Neuronal stem cell (in vitro differentiated cells): ENCODE data around the gene DNAJB13.
"Not testable (repeated sequence)": the region's sequence is repeated elsewhere in the genome, so short reads cannot be mapped to it uniquely, and the experiment has no call there.

Source experiments
- DNase-seq: peaks from one replicate; pipeline ENCODE4 v3.0.0-alpha.2; 2013; ENCODE audit warnings: low spot score
- H2AFZ ChIP-seq: one replicate; pipeline ENCODE4 v1.6.1; 2013; ENCODE audit warnings: mild to moderate bottlenecking, low read length, inconsistent platforms
- H2AK5ac ChIP-seq: 2 replicates; pipeline ENCODE4 v1.6.1; 2013; ENCODE audit warnings: low read depth, mild to moderate bottlenecking, inconsistent platforms, low read length, moderate library complexity, mixed read lengths
- H2BK120ac ChIP-seq: 2 replicates; pipeline ENCODE4 v1.6.1; 2013; ENCODE audit warnings: low read depth, mild to moderate bottlenecking, inconsistent platforms, low read length, moderate library complexity, mixed read lengths
- H2BK12ac ChIP-seq: one replicate; pipeline ENCODE4 v1.6.1; 2013; ENCODE audit warnings: low read length, inconsistent platforms
- H2BK15ac ChIP-seq: 2 replicates; pipeline ENCODE4 v1.6.1; 2013; ENCODE audit warnings: mild to moderate bottlenecking, low read length, inconsistent platforms, mixed read lengths
- H2BK5ac ChIP-seq: one replicate; pipeline ENCODE4 v1.6.1; 2013; ENCODE audit warnings: inconsistent platforms, mild to moderate bottlenecking, low read length, moderate library complexity
- H3K14ac ChIP-seq: one replicate; pipeline ENCODE4 v1.6.1; 2013; ENCODE audit warnings: low read length, inconsistent platforms
- H3K18ac ChIP-seq: 2 replicates; pipeline ENCODE4 v1.6.1; 2013; ENCODE audit warnings: low read length, inconsistent platforms
- H3K23ac ChIP-seq: 2 replicates; pipeline ENCODE4 v1.6.1; 2013; ENCODE audit warnings: low read depth, mild to moderate bottlenecking, mixed read lengths, low read length, inconsistent platforms; ENCODE audit not compliant: poor library complexity
- H3K27ac ChIP-seq: replicated peaks from 3 replicates; pipeline ENCODE4 v1.5.1; 2013; ENCODE audit warnings: low read length, inconsistent platforms
- H3K27me3 ChIP-seq, 3 experiments: 2 replicates each; pipeline ENCODE4 v1.6.1; 2013; ENCODE audit warnings: low read length in 3 of 3, mild to moderate bottlenecking in 2 of 3, inconsistent platforms in 1 of 3, low read depth in 1 of 3, mixed read lengths in 1 of 3, moderate library complexity in 1 of 3; ENCODE audit not compliant: control insufficient read depth in 3 of 3, insufficient read depth in 3 of 3
- H3K36me3 ChIP-seq, 2 donors: replicated peaks in 1 of 2; 2 replicates each; pipeline ENCODE4 v1.6.1; 2013; ENCODE audit warnings: low read length in 2 of 2; ENCODE audit not compliant: control insufficient read depth in 2 of 2, insufficient read depth in 2 of 2
- H3K4ac ChIP-seq: 2 replicates; pipeline ENCODE4 v1.6.1; 2013; ENCODE audit warnings: inconsistent platforms, mild to moderate bottlenecking, low read length, moderate library complexity
- H3K4me1 ChIP-seq, 2 donors: 1 replicate in 1 of 2; 2 replicates in 1 of 2; pipeline ENCODE4 v1.6.1; 2013; ENCODE audit warnings: low read length in 2 of 2, low read depth in 1 of 2; ENCODE audit not compliant: control insufficient read depth in 2 of 2, insufficient read depth in 1 of 2
- H3K4me2 ChIP-seq: one replicate; pipeline ENCODE4 v1.6.1; 2013; ENCODE audit warnings: mild to moderate bottlenecking, low read length, inconsistent platforms; ENCODE audit not compliant: insufficient read depth, poor library complexity, severe bottlenecking
- H3K4me3 ChIP-seq, 2 donors: 2 replicates each; pipeline ENCODE4 v1.5.1; 2013; ENCODE audit warnings: low read length in 2 of 2, mild to moderate bottlenecking in 2 of 2, inconsistent platforms in 1 of 2, moderate library complexity in 1 of 2
- H3K79me1 ChIP-seq: one replicate; pipeline ENCODE4 v1.6.1; 2013; ENCODE audit warnings: low read depth, mild to moderate bottlenecking, inconsistent platforms, low read length, moderate library complexity
- H3K9ac ChIP-seq: one replicate; pipeline ENCODE4 v1.6.1; 2013; ENCODE audit warnings: mild to moderate bottlenecking, low read depth, low read length, inconsistent platforms; ENCODE audit not compliant: poor library complexity
- H3K9me3 ChIP-seq, 2 donors: replicated peaks in 1 of 2; 2 replicates each; pipeline versions ENCODE3 to v1.6.1; 2013; ENCODE audit warnings: low read length in 2 of 2, mild to moderate bottlenecking in 2 of 2, inconsistent platforms in 1 of 2, low read depth in 1 of 2, mixed read lengths in 1 of 2, moderate library complexity in 1 of 2; ENCODE audit not compliant: control insufficient read depth in 2 of 2, insufficient read depth in 1 of 2
- H4K8ac ChIP-seq: one replicate; pipeline ENCODE4 v1.6.1; 2013; ENCODE audit warnings: low read depth, mild to moderate bottlenecking, inconsistent platforms, low read length, moderate library complexity
- H4K91ac ChIP-seq: one replicate; pipeline ENCODE4 v1.6.1; 2013; ENCODE audit warnings: low read length, low read depth, mild to moderate bottlenecking, inconsistent platforms; ENCODE audit not compliant: poor library complexity
- WGBS, 2 donors: extraction: QIAGEN DNeasy Blood & Tissue Kit; methylation state at CpG; one replicate each; pipeline ENCODE4 v1.1.7; 2013; ENCODE audit warnings: missing lambda C conversion rate in 2 of 2, mixed read lengths in 1 of 2; ENCODE audit not compliant: insufficient read length in 2 of 2, insufficient replicate concordance in 1 of 2; ENCODE audit errors: extremely low coverage in 2 of 2; 5-methylcytosine and 5-hydroxymethylcytosine counted together

The DNAJB13 gene

DNA sequence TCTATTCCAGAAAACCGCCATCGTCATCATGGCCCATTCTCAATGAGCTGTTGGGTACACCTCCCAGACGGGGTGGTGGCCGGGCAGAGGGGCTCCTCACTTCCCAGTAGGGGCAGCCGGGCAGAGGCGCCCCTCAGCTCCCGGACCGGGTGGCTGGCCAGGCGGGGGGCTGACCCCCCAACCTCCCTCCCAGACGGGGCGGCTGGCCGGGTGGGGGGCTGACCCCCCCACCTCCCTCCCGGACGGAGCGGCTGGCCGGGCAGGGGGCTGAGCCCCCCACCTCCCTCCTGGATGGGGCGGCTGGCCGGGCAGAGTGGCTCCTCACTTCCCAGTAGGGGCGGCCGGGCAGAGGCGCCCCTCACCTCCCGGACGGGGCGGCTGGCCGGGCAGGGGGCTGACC lies 14.8 kb upstream of the DNAJB13 start:
- H3K18ac ChIP-seq, H3K27me3 ChIP-seq, H2BK15ac ChIP-seq, H3K4me2 ChIP-seq, H2AK5ac ChIP-seq, H2BK120ac ChIP-seq, H3K14ac ChIP-seq, DNase-seq, H3K23ac ChIP-seq, H3K9ac ChIP-seq, H2AFZ ChIP-seq, H4K8ac ChIP-seq, H4K91ac ChIP-seq, H3K4ac ChIP-seq, H3K4me3 ChIP-seq, H3K4me1 ChIP-seq, H3K27ac ChIP-seq, H2BK12ac ChIP-seq, H2BK5ac ChIP-seq, H3K79me1 ChIP-seq, H3K9me3 ChIP-seq: not testable (repeated sequence)
- H3K36me3 ChIP-seq, result peaks cover 2 to 33% of the 10 kb centered on the region in 2 donors
- WGBS, 2 donors, result no CpG with 5 or more reads among the region's 25 CpGs

GRCh38 chr11:73939096-73939495 lies 11.7 kb upstream of the DNAJB13 start:
- H3K4me1 ChIP-seq, result no peaks in the 10 kb centered on the region
- no peak overlapping the region for H3K27ac ChIP-seq
- H3K4ac ChIP-seq, result no peak overlapping the region
- H3K9ac ChIP-seq, result no peak overlapping the region
- WGBS, 2 donors, result no CpG with 5 or more reads among the region's 4 CpGs
- H4K91ac ChIP-seq, result no peak overlapping the region
- H3K27me3 ChIP-seq, result no peaks in the 10 kb centered on the region
- no peak overlapping the region for H3K14ac ChIP-seq
- H2AFZ ChIP-seq, result no peak overlapping the region
- H3K4me3 ChIP-seq, result no peak overlapping the region
- H3K79me1 ChIP-seq, result no peaks in the 10 kb centered on the region
- H3K23ac ChIP-seq, result no peak overlapping the region
- H3K4me2 ChIP-seq, result no peak overlapping the region
- no peak overlapping the region for H3K18ac ChIP-seq
- no peak overlapping the region for H2BK120ac ChIP-seq
- no peak overlapping the region for H2BK5ac ChIP-seq
- DNase-seq, result no peak
- no peak overlapping the region for H2BK12ac ChIP-seq
- H2AK5ac ChIP-seq, result no peak overlapping the region
- H3K9me3 ChIP-seq, result peaks cover 6 to 9% of the 10 kb centered on the region in 2 donors
- no peak overlapping the region for H2BK15ac ChIP-seq
- H4K8ac ChIP-seq, result no peak overlapping the region
- peaks cover 2 to 11% of the 10 kb centered on the region in 2 donors for H3K36me3 ChIP-seq

- H3K79me1 ChIP-seq, result no peaks in the 10 kb centered on the region
- H2BK15ac ChIP-seq, result no peak overlapping the region
- no peak for DNase-seq
- H3K27ac ChIP-seq, result no peak overlapping the region
- no peak overlapping the region for H3K9ac ChIP-seq
- H3K4ac ChIP-seq, result no peak overlapping the region
- no peak overlapping the region for H2BK12ac ChIP-seq
- no peak overlapping the region for H2AK5ac ChIP-seq
- H2BK5ac ChIP-seq, result no peak overlapping the region
- no peak overlapping the region for H4K8ac ChIP-seq
- peaks cover 6 to 9% of the 10 kb centered on the region in 2 donors for H3K9me3 ChIP-seq
- WGBS, 2 donors, result no CpG with 5 or more reads among the region's 9 CpGs
- H3K4me1 ChIP-seq, result no peaks in the 10 kb centered on the region
- no peak overlapping the region for H3K4me2 ChIP-seq
- H3K36me3 ChIP-seq, result no peaks in the 10 kb centered on the region
- H4K91ac ChIP-seq, result no peak overlapping the region
- no peaks in the 10 kb centered on the region for H3K27me3 ChIP-seq
- H3K23ac ChIP-seq, result no peak overlapping the region
- H3K14ac ChIP-seq, result no peak overlapping the region
- H3K4me3 ChIP-seq, result no peak overlapping the region
- H2BK120ac ChIP-seq, result no peak overlapping the region
- H2AFZ ChIP-seq, result no peak overlapping the region
- H3K18ac ChIP-seq, result no peak overlapping the region
Observed at GRCh38 chr11:73940801-73941570, 9.8 kb upstream of the DNAJB13 start.

GRCh38 chr11:73942010-73942409 lies 8.8 kb upstream of the DNAJB13 start:
- Histone ChIP-seq H4K8ac (no peak overlapping the region), H2BK15ac (no peak overlapping the region), H3K9me3 (peaks cover 6 to 11% of the 10 kb centered on the region in 2 donors), H3K36me3 (no peaks in the 10 kb centered on the region), H2BK5ac (no peak overlapping the region), H4K91ac (no peak overlapping the region), H3K27ac (no peak overlapping the region), H3K9ac (no peak overlapping the region), H2AK5ac (no peak overlapping the region), H3K23ac (no peak overlapping the region), H2BK12ac (no peak overlapping the region), H3K4me1 (no peaks in the 10 kb centered on the region), H3K4ac (no peak overlapping the region), H3K4me3 (no peak overlapping the region), H3K4me2 (no peak overlapping the region), H3K14ac (no peak overlapping the region), H2BK120ac (no peak overlapping the region), H2AFZ (no peak overlapping the region), H3K27me3 (no peaks in the 10 kb centered on the region), H3K79me1 (no peaks in the 10 kb centered on the region), H3K18ac (no peak overlapping the region)
- no peak for DNase-seq
- no CpG with 5 or more reads among the region's 1 CpG for WGBS, 2 donors
